OCI-LY1 (cell line): ENCODE measurements around the gene SCN8A.

Source experiments
- EZH2 ChIP-seq: fragments of 200-600 bp; sonication (generic), shearing (Covaris generic); IDR thresholded peaks from 2 replicates; pipeline ENCODE4 v1.8.0; 2017; ENCODE audit warnings: borderline replicate concordance, mixed run types, mild to moderate bottlenecking, antibody characterized with exemption, low read length, moderate library complexity, mixed read lengths
- TF ChIP-seq, protein P1 (sequence below): fragments of 200-600 bp; sonication (generic), shearing (Covaris generic); IDR thresholded peaks from 2 replicates; pipeline ENCODE4 v1.5.1; 2017; ENCODE audit warnings: mild to moderate bottlenecking, antibody characterized with exemption, low read length, moderate library complexity, mixed read lengths

DNA sequence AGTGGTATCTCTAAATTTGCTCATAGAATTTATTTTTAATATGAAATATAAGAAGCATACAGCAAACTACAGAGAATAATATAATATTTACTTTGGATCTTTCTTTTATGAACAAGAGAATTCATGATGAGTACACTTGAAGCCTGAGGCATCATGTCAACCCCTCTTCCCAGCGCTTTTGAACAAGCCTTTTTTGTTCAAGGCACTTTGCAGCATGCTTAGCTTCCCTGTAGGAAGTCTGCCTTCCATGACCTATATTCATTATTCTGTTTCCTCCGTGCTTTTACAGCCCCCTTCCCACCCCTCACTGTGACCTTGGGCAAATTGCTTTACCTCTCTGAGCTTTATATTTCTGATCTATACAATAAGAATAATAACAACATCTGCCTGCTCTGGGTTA, 41.6 kb downstream of the SCN8A start:
- TF ChIP-seq, protein P1, sequence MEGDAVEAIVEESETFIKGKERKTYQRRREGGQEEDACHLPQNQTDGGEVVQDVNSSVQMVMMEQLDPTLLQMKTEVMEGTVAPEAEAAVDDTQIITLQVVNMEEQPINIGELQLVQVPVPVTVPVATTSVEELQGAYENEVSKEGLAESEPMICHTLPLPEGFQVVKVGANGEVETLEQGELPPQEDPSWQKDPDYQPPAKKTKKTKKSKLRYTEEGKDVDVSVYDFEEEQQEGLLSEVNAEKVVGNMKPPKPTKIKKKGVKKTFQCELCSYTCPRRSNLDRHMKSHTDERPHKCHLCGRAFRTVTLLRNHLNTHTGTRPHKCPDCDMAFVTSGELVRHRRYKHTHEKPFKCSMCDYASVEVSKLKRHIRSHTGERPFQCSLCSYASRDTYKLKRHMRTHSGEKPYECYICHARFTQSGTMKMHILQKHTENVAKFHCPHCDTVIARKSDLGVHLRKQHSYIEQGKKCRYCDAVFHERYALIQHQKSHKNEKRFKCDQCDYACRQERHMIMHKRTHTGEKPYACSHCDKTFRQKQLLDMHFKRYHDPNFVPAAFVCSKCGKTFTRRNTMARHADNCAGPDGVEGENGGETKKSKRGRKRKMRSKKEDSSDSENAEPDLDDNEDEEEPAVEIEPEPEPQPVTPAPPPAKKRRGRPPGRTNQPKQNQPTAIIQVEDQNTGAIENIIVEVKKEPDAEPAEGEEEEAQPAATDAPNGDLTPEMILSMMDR, result no peak
- TF ChIP-seq EZH2, result no peak
